ENCODE measurements around the gene R3HCC1L.
A peak's percentile ranks its signal among the peaks of the same experiment; 100 is the strongest.

R3HCC1L gene

GRCh38 chr10:98292971-98293370 is 158.5 kb downstream of the R3HCC1L start:
- DNase-seq = no peak

DNA sequence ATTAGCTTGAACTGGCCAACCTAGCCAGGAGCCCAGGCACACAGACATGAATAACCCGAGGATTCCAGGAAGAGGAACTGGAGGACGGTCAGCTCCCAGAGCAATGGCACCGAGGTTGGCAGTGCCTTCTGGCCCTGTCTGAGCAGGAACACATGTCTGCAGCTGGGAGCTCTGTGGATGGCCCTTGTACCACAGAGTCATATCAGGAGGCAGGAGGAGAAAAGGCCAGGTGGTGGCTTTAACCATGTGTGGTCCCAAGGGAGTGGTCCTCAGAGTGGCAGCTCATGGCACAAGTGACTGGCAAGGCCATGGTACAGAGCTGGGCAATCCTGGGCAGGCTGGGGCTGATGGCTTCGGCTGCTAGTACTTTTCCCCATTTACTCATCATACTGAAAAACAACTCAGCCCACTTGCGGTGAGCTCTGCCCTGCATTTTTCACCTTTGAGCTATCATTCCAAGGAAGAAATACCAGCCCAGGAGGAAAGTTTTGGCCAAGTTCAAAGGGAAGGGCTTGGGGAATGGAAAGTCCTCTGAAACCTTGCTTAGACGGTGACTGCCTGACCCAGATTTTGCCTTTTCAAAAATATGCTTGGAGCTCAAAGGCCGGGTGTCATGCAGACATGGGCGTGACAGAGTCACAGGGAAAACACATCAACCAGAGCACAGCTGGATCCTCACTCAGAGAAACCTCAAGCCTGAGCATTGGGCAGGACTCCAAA is 159.3 kb downstream of the R3HCC1L start:
- peak; percentile 69 for DNase-seq

GRCh38 chr10:98294270-98294627 is 159.8 kb downstream of the R3HCC1L start:
- no peak for DNase-seq
